Stimulated activated CD8-positive, alpha-beta memory T cell treated with anti-CD3 and anti-CD28 coated beads, Interleukin-12 subunit alpha, Interleukin-12 subunit beta, amount 100 ng/mL, for 1 hour (primary cell): Measurements from ENCODE around the gene PET100.

Experiments used
- DNase-seq: peaks from one replicate; pipeline ENCODE4 v3.0.0-alpha.2; 2020; ENCODE audit warnings: low read depth

Gene PET100

GRCh38 chr19:7612282-7613274 is 17.0 kb upstream of the PET100 start:
- DNase-seq, result no peak

DNA sequence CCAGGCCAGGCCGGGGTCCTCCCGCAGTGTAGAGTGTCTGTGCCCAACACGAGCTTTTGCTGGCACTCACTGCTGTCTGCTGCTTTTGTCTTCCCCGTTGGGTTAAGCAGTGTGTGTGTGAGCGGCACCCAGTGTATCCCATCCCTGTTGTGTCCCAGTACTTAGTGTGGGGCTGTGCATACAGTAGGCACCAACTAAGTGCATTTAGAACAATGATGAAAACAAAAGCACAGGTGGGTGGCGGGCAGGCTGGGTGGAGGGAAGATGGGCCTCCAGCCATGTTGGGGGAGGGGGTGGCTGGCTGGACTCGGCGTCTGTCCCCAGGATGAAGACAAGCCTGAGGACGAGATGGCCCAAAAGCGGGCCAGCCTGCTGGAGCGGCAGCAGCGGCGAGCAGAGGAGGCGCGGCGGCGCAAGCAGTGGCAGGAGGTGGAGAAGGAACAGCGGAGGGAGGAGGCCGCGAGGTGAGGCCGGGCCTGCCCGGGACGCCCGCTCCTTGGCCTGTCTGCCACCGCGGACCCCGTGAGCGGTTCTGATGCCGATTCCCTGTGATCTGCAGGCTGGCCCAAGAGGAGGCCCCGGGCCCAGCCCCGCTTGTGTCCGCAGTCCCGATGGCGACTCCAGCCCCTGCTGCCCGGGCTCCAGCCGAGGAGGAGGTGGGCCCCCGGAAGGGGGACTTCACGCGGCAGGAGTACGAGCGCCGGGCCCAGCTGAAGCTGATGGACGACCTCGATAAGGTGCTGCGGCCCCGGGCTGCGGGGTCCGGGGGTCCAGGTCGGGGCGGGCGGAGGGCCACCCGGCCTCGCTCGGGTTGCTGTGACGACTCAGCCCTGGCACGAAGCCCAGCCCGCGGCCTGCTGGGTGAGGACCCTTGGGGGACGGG is 14.5 kb upstream of the PET100 start:
- no peak for DNase-seq

DNA sequence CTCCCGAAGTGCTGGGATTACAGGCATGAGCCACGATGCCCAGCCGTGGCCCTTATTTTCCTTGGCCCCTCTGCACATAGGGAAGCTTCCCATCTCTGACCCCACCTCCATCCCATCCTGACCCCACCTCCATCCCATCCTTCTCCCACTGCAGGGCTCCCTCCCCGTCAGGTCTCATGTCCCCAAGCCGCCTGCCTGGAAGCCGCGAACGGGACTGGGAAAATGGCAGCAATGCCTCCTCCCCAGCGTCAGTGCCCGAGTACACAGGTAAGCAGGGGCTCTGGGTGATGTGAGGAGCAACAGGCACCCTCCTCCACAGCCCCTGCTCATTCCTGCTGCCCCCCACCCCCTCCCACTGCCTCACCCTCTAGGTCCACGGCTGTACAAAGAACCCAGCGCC is 12.4 kb upstream of the PET100 start:
- DNase-seq, result no peak

GRCh38 chr19:7617735-7618134 is 11.9 kb upstream of the PET100 start:
- no peak for DNase-seq

DNA sequence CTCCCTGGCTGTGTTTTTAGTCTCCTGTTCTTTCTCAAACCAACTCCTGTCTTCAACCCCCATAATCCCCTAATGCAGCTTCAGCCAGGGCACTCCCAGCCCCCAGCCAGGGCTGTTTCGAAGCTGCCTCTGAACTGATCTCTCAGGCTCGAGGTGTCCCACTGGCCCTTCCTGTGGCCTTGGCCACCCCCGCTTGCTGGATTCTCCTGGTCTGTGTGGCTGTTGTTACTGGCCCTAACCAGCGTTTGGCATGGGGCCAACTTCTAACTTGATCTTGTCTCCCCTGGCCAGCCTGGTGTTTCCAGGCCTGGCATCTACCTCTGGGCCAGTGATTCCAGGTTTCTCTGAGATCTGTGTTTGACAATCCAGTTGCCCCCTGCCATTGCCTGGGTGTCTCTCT is 11.2 kb upstream of the PET100 start:
- no peak for DNase-seq

DNA sequence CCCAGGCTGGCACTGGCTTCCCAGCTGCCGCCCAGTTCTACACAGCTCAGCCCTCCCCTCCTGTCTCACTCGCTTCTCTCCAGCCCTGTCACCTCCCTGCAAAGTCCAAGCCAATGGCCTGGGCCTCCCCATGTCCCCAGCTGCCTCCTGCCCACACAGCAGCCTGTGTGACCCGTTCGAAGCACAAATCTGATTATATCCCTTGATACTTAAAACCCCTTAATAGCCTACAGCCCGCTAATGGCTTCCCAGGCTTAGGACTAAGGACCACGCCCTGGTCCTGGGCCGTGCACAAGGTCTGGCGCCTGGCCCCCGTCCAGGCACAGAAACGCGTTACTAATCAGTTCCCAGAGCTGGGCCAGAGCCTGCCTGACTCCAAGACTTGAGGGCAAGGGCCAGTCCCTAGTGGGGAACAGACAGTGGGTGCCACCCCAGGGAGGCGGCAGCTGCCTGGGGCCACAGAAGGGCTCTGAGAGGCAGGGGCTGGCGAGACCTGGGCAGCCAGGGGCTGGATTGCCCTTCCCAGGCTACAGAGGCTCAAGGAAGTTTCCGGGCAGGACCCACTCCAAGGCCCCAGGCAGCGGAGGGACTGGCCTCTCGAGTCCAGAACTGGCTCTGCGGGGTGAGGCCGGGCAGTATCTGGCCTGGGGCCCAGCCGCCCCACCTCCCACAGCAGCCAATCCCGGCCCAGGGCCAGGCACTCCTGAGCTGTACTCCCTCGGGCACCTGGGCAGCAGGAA is 10.7 kb upstream of the PET100 start:
- no peak for DNase-seq

- no peak for DNase-seq
Observed at GRCh38 chr19:7619671-7620441, 9.7 kb upstream of the PET100 start.

DNA sequence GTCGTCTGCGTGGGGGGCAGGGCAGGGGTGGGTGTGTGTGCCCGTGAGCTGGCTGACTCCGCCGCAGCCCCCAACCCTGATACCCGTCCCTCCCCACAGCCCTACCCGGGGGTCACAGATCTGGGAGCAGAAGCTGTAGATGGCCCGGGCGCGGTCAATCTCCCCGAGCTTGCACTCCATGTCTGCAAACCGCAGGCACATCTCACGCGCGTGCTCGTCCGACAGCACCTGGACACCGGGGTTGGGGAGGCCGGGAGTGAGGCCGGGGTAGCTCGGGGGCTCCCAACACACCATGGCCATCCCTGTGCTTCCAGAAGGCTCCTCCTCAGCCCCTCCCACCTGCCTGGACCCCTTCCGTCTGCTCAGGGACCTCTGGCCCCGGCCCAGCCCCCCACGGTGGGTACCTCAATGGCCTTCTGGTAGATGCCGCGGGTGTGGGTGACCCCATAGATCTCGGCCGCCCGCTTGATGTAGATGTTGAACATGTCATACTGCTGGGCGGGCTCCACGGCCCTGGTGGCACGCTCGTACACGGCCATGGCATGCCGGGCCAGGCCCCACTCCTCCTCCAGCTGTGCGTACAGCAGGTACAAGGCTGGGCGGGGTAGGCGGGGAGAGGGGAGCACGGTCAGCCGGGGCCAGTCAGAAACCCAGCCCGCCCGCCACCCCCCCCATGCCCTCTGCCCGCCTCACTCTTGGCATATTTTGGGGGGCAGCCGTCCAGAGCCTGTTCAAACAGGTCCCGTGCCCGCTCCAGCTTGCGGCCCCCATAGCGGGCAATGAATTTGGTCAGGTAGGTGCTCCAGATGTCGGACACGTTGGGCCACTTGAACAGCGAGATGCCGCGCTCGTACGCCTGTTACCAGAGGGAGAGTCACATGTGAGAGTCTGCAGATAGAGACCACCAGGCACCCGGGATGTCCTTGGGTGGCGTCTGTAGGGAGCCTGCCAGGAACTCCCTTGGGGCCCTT is 8.9 kb upstream of the PET100 start:
- no peak for DNase-seq

- DNase-seq, result no peak
Observed at GRCh38 chr19:7622933-7623685, 6.5 kb upstream of the PET100 start.

DNA sequence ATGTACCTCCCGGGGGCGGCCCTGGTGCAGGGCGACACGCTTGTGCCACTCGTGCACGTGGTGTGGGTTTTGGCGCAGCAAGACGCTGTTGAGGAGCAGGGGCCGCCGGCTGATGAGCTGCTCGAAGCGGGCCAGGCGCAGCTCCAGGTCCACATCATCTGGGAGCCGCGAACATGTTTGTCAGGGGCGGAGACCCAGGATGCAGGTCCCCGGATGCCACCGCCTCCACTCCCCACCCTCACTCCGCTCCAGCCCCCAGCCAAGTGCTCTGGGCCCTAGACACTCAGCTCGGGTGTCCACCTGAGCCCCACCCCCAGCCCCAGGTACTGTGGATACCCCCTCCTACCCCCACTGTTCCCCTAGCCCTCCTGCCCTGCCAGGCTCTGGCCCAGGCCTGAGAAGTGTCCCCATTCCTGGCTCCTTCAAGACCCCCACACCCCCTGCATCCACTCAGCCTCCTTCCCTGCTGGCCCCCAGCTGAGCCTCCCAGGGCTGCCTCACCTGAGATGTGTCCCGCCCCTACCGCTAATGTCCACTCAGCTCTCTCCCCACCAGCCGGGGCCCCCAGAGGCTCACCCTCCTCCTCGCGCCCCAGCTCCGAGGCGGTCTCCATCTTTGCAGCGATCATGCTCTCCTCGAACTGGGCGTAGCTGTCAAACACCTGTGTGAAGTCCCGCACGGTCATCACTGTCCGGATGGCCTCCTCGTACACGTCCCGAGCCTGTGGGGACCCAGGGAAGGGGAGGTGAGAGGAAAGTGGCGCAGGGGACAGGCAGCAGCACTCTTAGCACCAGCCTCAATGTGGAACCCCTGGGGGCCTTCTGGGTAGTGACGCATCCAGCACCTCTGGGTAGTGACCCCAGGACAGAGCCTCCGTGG is 5.6 kb upstream of the PET100 start:
- no peak for DNase-seq

GRCh38 chr19:7624810-7625209 is 4.8 kb upstream of the PET100 start:
- DNase-seq, result no peak

DNA sequence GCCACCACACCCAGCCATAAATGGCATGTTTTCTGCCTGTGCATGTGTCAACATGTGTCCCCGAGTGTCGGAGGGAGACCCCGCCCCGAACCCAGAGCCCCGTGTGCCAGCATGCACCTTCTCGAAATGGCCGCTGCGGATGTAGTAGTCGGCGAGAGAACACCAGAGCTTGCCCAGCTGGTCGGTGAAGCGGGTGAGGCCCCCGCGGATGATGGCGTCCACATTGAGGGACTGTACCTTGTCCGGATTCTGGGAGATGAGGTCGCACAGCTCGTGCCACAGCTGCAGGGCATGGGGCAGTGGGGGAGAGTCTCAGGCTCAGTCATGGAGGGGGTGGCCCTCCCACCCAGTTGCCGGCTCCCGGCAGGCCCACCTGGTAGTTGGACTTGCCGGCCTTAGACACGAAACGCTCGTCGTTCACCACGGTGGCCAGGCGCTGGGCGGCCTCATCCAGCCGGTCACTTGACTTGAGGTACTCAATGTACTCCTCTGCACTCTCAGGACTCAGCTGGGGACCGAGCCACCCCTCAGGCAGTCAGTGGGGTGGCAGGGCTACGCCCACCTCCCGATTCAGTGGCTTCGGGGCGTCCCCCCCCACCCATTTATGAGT is 3.7 kb upstream of the PET100 start:
- no peak for DNase-seq

DNA sequence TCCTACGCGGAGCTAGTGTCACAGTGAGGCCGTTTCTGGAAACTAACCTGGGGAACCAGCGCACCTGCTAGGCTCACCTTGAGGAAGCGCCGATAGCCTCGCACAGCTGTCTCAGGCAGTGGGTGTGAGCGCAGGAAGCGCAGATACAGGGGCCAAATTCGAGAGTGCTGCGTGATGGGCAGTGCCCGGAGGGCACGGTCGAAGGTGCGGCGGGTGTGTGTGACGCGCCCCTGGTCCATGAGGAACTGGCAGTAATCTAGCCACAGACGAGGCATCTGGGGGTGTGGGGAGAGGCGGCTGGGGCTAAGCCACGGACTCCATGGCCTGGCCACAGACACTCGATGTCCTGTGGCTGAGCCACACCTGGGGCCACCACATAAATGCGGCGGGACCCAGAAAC is 2.4 kb upstream of the PET100 start:
- no peak for DNase-seq

DNA sequence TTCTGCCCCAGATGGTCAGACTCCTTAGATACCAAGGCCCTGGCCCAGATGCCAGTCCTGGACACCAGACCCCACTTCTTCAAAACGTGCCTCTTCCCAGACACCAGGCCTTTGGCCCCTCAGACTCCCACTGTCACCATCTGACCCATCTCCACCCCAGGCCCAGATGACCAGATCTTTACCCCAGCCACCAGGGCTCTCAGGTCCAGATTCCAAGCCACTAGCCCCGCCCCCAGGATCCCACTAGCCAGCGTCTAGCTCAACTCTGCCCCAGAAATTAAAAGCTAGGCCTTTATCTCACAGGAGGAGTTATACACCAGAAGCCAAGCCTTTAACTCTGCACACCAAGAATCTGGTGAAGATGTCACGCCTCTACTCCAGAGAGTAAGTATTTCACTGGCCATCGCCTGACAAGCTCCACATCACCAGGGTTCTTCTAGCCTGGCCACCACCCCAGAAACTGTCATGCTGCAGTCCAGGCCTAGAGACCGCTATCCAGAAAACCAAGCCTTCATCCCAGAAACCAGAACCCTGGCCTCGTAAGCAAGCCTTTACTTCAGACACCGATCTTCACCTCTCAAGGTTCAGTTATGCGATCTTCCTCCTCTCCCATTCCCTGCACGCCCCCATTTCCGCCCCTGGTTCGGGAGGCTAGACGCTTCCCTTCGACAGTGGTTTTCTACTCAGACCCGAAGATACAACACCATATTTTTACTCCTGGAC is 843 bp upstream of the PET100 start:
- DNase-seq, result no peak

GRCh38 chr19:7631577-7631976 is 2.0 kb downstream of the PET100 start:
- no peak for DNase-seq

GRCh38 chr19:7632340-7633203 is 3.0 kb downstream of the PET100 start:
- DNase-seq, result no peak
